ENCODE results near the gene TSPAN12. TPM values are rescaled to one million over a fixed set of nuclear protein-coding genes. Genes with fewer than 3 reads are reported as not detected.

The TSPAN12 gene
- total RNA-seq, 1 donor from 2014 or later, result 68.7 TPM

GRCh38 chr7:120874722-120875121 lies 16.8 kb upstream of the TSPAN12 start:
- Histone ChIP-seq H3K27me3 (ENCODE audit: low read depth) (no peaks in the 10 kb centered on the region), H3K9me3 (replicated peaks) (no peaks in the 10 kb centered on the region), H3K36me3 (no peaks in the 10 kb centered on the region), H3K4me3 (no peak overlapping the region), H3K4me1 (no peaks in the 10 kb centered on the region), H3K27ac (replicated peaks) (no peak overlapping the region)
- intact Hi-C loops (cut with micrococcal nuclease), result no loop called here
- TF ChIP-seq CTCF (IDR thresholded peaks at IDR 0.05; ENCODE audit: borderline replicate concordance), result no peak
- no peak for DNase-seq

- DNase-seq, result no peak
- Histone ChIP-seq H3K27me3 (ENCODE audit: low read depth) (no peaks in the 10 kb centered on the region), H3K27ac (replicated peaks) (no peak overlapping the region), H3K4me1 (no peaks in the 10 kb centered on the region), H3K9me3 (replicated peaks) (no peaks in the 10 kb centered on the region), H3K36me3 (no peaks in the 10 kb centered on the region), H3K4me3 (no peak overlapping the region)
- intact Hi-C loops (cut with micrococcal nuclease), result no loop called here
- no peak for TF ChIP-seq CTCF (IDR thresholded peaks at IDR 0.05; ENCODE audit: borderline replicate concordance)
Measured at GRCh38 chr7:120874016-120874415, 16.1 kb upstream of the TSPAN12 start.

GRCh38 chr7:120873401-120873800 lies 15.5 kb upstream of the TSPAN12 start:
- intact Hi-C loops (cut with micrococcal nuclease), result no loop called here
- H3K36me3 ChIP-seq, result no peaks in the 10 kb centered on the region
- no peak overlapping the region for H3K27ac ChIP-seq (replicated peaks)
- H3K9me3 ChIP-seq (replicated peaks), result no peaks in the 10 kb centered on the region
- no peak for TF ChIP-seq CTCF (IDR thresholded peaks at IDR 0.05; ENCODE audit: borderline replicate concordance)
- DNase-seq, result no peak
- H3K4me3 ChIP-seq, result no peak overlapping the region
- no peaks in the 10 kb centered on the region for H3K4me1 ChIP-seq
- no peaks in the 10 kb centered on the region for H3K27me3 ChIP-seq (ENCODE audit: low read depth)

- H3K36me3 ChIP-seq, result no peaks in the 10 kb centered on the region
- intact Hi-C loops (cut with micrococcal nuclease), result no loop called here
- no peak for TF ChIP-seq CTCF (IDR thresholded peaks at IDR 0.05; ENCODE audit: borderline replicate concordance)
Measured at GRCh38 chr7:120869700-120870099, 11.8 kb upstream of the TSPAN12 start.

GRCh38 chr7:120867932-120868331 lies 10.0 kb upstream of the TSPAN12 start:
- no peaks in the 10 kb centered on the region for H3K27me3 ChIP-seq (ENCODE audit: low read depth)
- no peak for DNase-seq
- H3K9me3 ChIP-seq (replicated peaks), result no peaks in the 10 kb centered on the region
- intact Hi-C loops (cut with micrococcal nuclease), result no loop called here
- peaks cover 21% of the 10 kb centered on the region for H3K4me1 ChIP-seq
- H3K36me3 ChIP-seq, result no peaks in the 10 kb centered on the region
- H3K27ac ChIP-seq (replicated peaks), result no peak overlapping the region
- TF ChIP-seq CTCF (IDR thresholded peaks at IDR 0.05; ENCODE audit: borderline replicate concordance), result no peak
- no peak overlapping the region for H3K4me3 ChIP-seq

More at GRCh38 chr7:120869700-120870099, 11.8 kb upstream of the TSPAN12 start:
- Histone ChIP-seq H3K4me3 (no peak overlapping the region), H3K4me1 (peaks cover 17% of the 10 kb centered on the region), H3K27ac (replicated peaks) (no peak overlapping the region), H3K27me3 (ENCODE audit: low read depth) (no peaks in the 10 kb centered on the region), H3K9me3 (replicated peaks) (no peaks in the 10 kb centered on the region)
- DNase-seq, result no peak
